Stomach smooth muscle (tissue), 2 donors: ENCODE results near the gene GALNT9.

ENCODE experiments used
- H3K27ac ChIP-seq: one replicate; pipeline ENCODE4 v1.7.0; 2013; ENCODE audit warnings: mild to moderate bottlenecking, low read length, inconsistent platforms
- H3K27me3 ChIP-seq, 2 donors: one replicate each; pipeline ENCODE4 v1.7.0; 2013; ENCODE audit warnings: low read length in 2 of 2; ENCODE audit not compliant: insufficient read depth in 2 of 2, control insufficient read depth in 1 of 2
- H3K36me3 ChIP-seq, 2 donors: one replicate each; pipeline ENCODE4 v1.7.0; 2013; ENCODE audit warnings: low read length in 2 of 2; ENCODE audit not compliant: control insufficient read depth in 2 of 2, insufficient read depth in 2 of 2
- H3K4me1 ChIP-seq: one replicate; pipeline ENCODE4 v1.7.0; 2013; ENCODE audit warnings: low read length; ENCODE audit not compliant: control insufficient read depth, insufficient read depth
- H3K4me3 ChIP-seq, 2 donors: one replicate each; pipeline ENCODE4 v1.7.0; 2013; ENCODE audit warnings: low read length in 2 of 2
- H3K9ac ChIP-seq, 2 donors: one replicate each; pipeline ENCODE4 v1.7.0; 2013; ENCODE audit warnings: low read length in 2 of 2, mild to moderate bottlenecking in 1 of 2
- H3K9me3 ChIP-seq, 2 donors: one replicate each; pipeline ENCODE4 v1.7.0; 2013; ENCODE audit warnings: low read length in 2 of 2; ENCODE audit not compliant: control insufficient read depth in 2 of 2
- donor health status: healthy.
- donor health status: Pancreatic carcinoma.

GALNT9 gene

GRCh38 chr12:132161796-132162507 lies 167.4 kb downstream of the GALNT9 start:
- peaks cover 2 to 7% of the 10 kb centered on the region in 2 donors for H3K27me3 ChIP-seq
- H3K9ac ChIP-seq, result no peak overlapping the region
- H3K4me3 ChIP-seq, result no peak overlapping the region
- peaks cover 10% of the 10 kb centered on the region for H3K4me1 ChIP-seq
- H3K36me3 ChIP-seq, result peaks cover 3 to 10% of the 10 kb centered on the region in 2 donors
- no peaks in the 10 kb centered on the region for H3K9me3 ChIP-seq
- no peak overlapping the region for H3K27ac ChIP-seq

DNA sequence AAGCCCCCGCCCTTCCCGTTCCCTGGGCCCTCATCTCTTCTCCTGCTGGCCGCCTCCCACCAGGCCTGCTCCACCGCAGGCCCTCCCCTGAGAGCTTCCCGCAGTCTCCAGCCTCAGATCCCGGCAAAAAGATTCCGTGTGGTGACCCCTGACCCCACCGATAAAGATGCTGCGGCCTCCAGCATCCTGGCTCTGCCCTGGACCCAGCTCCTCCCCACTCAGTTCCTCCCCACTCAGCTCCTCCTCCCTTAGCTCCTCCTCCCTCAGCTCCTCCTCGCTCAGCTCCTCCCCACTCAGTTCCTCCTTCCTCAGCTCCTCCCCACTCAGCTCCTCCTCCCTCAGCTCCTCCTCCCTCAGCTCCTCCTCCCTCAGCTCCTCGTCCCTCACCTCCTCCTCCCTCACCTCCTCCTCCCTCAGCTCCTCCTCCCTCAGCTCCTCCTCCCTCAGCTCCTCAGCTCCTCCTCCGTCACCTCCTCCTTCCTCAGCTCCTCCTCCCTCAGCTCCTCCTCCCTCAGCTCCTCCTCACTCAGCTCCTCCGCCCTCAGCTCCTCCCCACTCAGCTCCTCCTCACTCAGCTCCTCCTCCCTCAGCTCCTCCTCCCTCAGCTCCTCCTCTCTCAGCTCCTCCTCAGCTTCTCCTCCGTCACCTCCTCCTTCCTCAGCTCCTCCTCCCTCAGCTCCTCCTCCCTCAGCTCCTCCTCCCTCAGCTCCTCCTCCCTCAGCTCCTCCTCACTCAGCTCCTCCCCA lies 168.2 kb downstream of the GALNT9 start:
- Histone ChIP-seq H3K4me1 (peaks cover 10% of the 10 kb centered on the region), H3K9me3 (no peaks in the 10 kb centered on the region), H3K9ac (no peak overlapping the region), H3K36me3 (peaks cover 11 to 16% of the 10 kb centered on the region in 2 donors), H3K27me3 (peaks cover 2 to 7% of the 10 kb centered on the region in 2 donors), H3K27ac (no peak overlapping the region), H3K4me3 (no peak overlapping the region)

DNA sequence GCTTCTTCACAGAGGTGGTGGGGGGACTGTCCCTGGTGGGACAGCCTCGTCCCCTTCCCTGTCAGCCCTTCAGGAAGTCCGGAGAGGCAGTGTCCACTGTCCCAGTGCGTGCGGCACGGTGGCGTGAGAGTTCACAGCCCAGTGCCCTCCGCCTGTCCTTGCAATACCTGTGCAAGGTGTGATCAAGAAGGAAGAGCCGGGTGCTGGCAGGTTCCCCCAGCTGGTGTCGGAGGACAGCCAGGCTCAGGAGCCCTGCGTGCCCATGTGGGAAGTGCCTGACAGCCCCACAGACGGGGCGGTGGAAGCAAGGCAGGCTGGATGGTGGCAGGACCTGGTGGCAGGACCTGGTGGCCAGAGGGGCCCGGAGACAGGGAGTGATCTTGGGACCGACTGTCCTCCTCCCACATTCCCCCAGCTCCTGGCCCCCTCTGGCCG lies 168.8 kb downstream of the GALNT9 start:
- Histone ChIP-seq H3K36me3 (peaks cover 16 to 18% of the 10 kb centered on the region in 2 donors), H3K4me3 (no peak overlapping the region), H3K27ac (no peak overlapping the region), H3K9ac (no peak overlapping the region), H3K27me3 (peaks cover 2 to 7% of the 10 kb centered on the region in 2 donors), H3K4me1 (peaks cover 10% of the 10 kb centered on the region), H3K9me3 (no peaks in the 10 kb centered on the region)

DNA sequence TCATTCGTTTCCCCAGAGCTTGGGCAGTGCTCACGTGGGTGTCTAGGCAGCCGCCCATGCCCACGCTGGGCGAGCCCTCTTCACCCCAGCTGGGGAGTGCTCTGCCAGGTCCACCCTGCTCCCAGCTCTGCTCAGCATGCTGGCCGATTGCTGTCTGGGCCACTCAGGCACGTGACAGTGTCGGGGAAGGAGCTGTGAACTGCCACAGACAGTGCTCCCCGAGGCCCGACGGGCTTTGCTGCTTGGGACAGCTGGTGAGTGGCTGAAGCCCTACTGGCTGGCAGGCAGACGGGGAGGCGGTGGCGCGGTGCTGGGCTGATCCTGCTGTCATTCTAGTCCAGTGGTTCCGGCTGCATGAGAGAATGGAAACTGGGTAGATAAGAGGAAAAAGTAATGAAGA lies 169.4 kb downstream of the GALNT9 start:
- H3K36me3 ChIP-seq, result peaks cover 16 to 18% of the 10 kb centered on the region in 2 donors
- H3K27ac ChIP-seq, result no peak overlapping the region
- H3K9ac ChIP-seq, result no peak overlapping the region
- H3K4me3 ChIP-seq, result no peak overlapping the region
- H3K27me3 ChIP-seq, result peaks cover 2 to 7% of the 10 kb centered on the region in 2 donors
- no peaks in the 10 kb centered on the region for H3K9me3 ChIP-seq
- peaks cover 10% of the 10 kb centered on the region for H3K4me1 ChIP-seq

DNA sequence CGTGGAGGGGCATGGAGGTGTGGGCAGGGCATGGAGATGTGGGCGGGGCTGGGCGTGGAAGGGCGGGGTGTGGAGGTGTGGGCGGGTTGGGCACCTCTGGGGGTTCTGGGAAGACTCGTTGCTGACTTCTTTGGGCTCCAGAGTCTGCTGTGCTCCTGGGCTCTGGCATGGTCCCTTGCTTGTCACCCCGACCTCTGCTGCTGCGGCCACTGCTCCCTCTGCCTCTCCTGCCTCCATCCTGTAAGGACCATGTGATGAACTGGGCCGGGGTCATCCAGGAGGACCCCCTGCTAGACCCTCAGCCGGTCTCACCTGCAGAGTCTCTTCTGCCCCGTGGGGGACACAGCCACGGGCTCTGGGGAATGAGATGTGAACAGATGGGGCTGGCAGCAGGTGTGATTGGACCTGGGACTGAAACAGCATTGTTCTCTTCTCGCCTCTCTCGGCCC lies 169.8 kb downstream of the GALNT9 start:
- Histone ChIP-seq H3K27ac (no peak overlapping the region), H3K9me3 (no peaks in the 10 kb centered on the region), H3K27me3 (peaks cover 2 to 7% of the 10 kb centered on the region in 2 donors), H3K36me3 (peaks cover 16 to 18% of the 10 kb centered on the region in 2 donors), H3K4me3 (no peak overlapping the region), H3K9ac (no peak overlapping the region), H3K4me1 (peaks cover 10% of the 10 kb centered on the region)

GRCh38 chr12:132158677-132159554 lies 170.5 kb downstream of the GALNT9 start:
- Histone ChIP-seq H3K27ac (no peak overlapping the region), H3K27me3 (peaks cover 2 to 4% of the 10 kb centered on the region in 2 donors), H3K4me1 (peaks cover 15% of the 10 kb centered on the region), H3K9me3 (no peaks in the 10 kb centered on the region), H3K9ac (no peak overlapping the region), H3K36me3 (peaks cover 16 to 18% of the 10 kb centered on the region in 2 donors), H3K4me3 (no peak overlapping the region)

DNA sequence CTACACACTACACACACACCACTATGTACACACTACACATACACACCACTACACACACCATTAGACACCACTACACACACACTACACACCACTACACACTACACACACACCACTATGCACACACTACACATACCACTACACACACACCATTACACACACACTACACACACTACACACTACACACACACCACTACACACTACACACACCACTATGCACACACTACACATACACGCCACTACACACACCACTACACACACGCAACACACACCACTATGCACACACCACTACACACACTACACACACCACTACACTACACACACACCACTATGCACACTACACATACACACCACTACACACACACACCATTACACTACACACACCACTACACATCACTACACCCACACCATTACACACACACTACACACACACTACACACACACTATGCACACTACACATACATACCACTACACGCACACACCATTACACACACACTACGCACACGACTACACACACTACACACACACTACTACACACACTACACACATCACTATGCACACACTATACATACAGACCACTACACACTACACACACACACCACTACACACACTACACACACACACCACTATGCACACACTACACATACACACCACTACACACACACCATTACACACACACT lies 171.5 kb downstream of the GALNT9 start:
- no peaks in the 10 kb centered on the region for H3K9me3 ChIP-seq
- no peak overlapping the region for H3K9ac ChIP-seq
- peaks cover 2% of the 10 kb centered on the region in 2 donors for H3K27me3 ChIP-seq
- H3K27ac ChIP-seq, result no peak overlapping the region
- H3K4me3 ChIP-seq, result no peak overlapping the region
- H3K4me1 ChIP-seq, result peaks cover 12% of the 10 kb centered on the region
- peaks cover 16 to 18% of the 10 kb centered on the region in 2 donors for H3K36me3 ChIP-seq

DNA sequence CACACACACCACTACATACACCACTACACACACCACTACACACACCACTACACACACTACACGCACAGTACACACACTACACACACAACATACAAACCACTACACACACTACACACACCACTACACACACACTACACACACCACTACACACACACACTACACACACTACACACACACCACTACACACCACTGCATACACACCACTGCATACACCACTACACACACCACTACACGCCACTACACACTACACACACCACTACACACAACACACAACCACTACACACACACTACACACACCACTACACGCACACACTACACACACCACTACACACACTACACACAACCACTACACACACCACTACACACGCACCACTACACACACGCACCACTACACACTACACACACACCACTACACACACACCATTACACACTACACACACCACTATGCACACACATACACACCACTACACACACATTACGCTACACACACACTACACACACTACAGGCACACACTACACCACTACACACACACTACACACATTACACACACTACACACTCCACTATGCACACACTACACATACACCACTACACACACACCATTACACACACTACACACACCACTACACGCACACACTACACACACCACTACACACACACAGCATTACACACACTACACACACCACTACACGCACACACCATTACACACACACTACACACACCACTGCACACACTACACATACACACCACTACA lies 172.6 kb downstream of the GALNT9 start:
- no peak overlapping the region for H3K9ac ChIP-seq
- H3K4me1 ChIP-seq, result peaks cover 8% of the 10 kb centered on the region
- H3K36me3 ChIP-seq, result peaks cover 16 to 20% of the 10 kb centered on the region in 2 donors

DNA sequence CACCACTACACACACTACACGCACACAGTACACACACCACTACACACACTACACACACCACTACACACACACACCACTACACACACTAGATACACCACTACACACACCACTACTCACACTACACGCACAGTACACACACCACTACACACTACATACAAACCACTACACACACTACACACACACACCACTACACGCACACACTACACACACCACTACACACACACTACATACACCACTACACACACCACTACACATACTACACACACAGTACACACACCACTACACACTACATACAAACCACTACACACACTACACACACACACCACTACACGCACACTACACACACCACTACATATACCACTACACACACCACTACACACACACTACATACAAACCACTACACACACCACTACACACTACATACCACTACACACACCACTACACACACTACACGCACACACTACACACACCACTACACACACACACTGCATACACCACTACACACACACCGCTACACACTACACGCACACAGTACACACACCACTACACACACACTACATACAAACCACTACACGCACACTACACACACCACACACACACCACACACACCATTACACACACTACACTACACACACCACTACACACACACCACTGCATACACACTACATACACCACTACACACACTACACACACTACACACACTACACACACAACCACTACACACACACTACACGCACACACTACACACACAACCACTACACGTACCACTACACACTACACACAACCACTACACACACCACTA lies 173.4 kb downstream of the GALNT9 start:
- Histone ChIP-seq H3K27me3 (no peaks in the 10 kb centered on the region), H3K9ac (no peak overlapping the region), H3K27ac (no peak overlapping the region), H3K4me3 (no peak overlapping the region), H3K4me1 (peaks cover 8% of the 10 kb centered on the region), H3K9me3 (no peaks in the 10 kb centered on the region), H3K36me3 (peaks cover 16 to 20% of the 10 kb centered on the region in 2 donors)

More for the DNA sequence above, 172.6 kb downstream of the GALNT9 start:
- no peak overlapping the region for H3K27ac ChIP-seq
- H3K9me3 ChIP-seq, result no peaks in the 10 kb centered on the region
- H3K27me3 ChIP-seq, result no peaks in the 10 kb centered on the region
- no peak overlapping the region for H3K4me3 ChIP-seq
